Activated naive CD4-positive, alpha-beta T cell treated with anti-CD3 and anti-CD28 coated beads, Interleukin-2, amount 10 ng/mL, durations not matched to agents 7 days and 5 days (primary cell): ENCODE data around the gene EVA1C.

ENCODE experiments used
- CTCF ChIA-PET: fragments of 350-600 bp; sonication (Branson Sonifier 250); formaldehyde crosslinking; loops from one replicate; lab custom pipeline; 2021; ENCODE audit warnings: antibody characterized with exemption; lab: Charles Lee
- DNase-seq: peaks from one replicate; pipeline ENCODE4 v3.0.0-alpha.2; 2020
- H3K27ac Mint-ChIP-seq: one replicate; pipeline ENCODE4 v1.8.0; 2021; ENCODE audit warnings: mild to moderate bottlenecking, moderate library complexity, mixed read lengths
- H3K27me3 Mint-ChIP-seq: one replicate; pipeline ENCODE4 v1.8.0; 2021; ENCODE audit warnings: mild to moderate bottlenecking, mixed read lengths
- H3K36me3 Mint-ChIP-seq: one replicate; pipeline ENCODE4 v1.8.0; 2021; ENCODE audit warnings: mixed read lengths
- H3K4me1 Mint-ChIP-seq: one replicate; pipeline ENCODE4 v1.8.0; 2021; ENCODE audit warnings: mixed read lengths
- H3K4me3 Mint-ChIP-seq: one replicate; pipeline ENCODE4 v1.8.0; 2021; ENCODE audit warnings: mild to moderate bottlenecking, moderate library complexity, mixed read lengths
- H3K9me3 Mint-ChIP-seq: one replicate; pipeline ENCODE4 v1.8.0; 2021; ENCODE audit warnings: mixed read lengths

Gene EVA1C

DNA sequence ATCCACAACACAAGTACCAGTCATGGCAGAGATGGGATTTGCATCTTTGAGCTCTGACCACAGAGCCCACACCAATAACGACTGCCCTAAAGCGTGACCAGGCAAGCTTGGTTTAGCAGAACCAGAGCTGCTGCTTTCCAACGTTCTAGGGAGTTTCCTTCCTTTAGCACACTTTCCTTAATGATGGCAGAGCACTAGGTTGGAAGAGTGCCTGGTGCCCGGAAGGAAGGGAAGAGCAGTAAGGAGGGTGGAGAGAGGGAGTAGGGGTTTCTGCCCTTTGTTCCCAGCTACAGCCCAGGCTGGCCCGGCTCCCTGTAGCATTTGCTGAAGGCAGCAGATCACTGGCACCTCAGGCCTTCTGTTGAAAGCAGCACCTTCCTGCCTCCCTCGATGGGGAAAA lies 6.1 kb upstream of the EVA1C start:
- no peaks in the 10 kb centered on the region for H3K36me3 Mint-ChIP-seq
- peaks cover 8% of the 10 kb centered on the region for H3K4me1 Mint-ChIP-seq
- no peak overlapping the region for H3K4me3 Mint-ChIP-seq
- no peak for DNase-seq
- H3K27me3 Mint-ChIP-seq = peaks cover 13% of the 10 kb centered on the region
- CTCF ChIA-PET = interaction anchor here (6.5 to 8.3 kb wide), 2 partner anchors 163 to 193 kb away, joined by 56 to 95 read pairs; no protein-coding TSS in a partner anchor
- no peak overlapping the region for H3K27ac Mint-ChIP-seq
- no peaks in the 10 kb centered on the region for H3K9me3 Mint-ChIP-seq

- Mint-ChIP-seq H3K4me3 (no peak overlapping the region), H3K36me3 (no peaks in the 10 kb centered on the region), H3K27me3 (peaks cover 22% of the 10 kb centered on the region), H3K4me1 (peaks cover 25% of the 10 kb centered on the region), H3K27ac (no peak overlapping the region), H3K9me3 (no peaks in the 10 kb centered on the region)
- CTCF ChIA-PET = interaction anchor here (0.9 to 2.9 kb wide), 2 partner anchors 160 to 191 kb away, joined by 4 to 11 read pairs; no protein-coding TSS in a partner anchor
- DNase-seq = no peak
Measured at GRCh38 chr21:32410291-32410690, 2.2 kb upstream of the EVA1C start.

DNA sequence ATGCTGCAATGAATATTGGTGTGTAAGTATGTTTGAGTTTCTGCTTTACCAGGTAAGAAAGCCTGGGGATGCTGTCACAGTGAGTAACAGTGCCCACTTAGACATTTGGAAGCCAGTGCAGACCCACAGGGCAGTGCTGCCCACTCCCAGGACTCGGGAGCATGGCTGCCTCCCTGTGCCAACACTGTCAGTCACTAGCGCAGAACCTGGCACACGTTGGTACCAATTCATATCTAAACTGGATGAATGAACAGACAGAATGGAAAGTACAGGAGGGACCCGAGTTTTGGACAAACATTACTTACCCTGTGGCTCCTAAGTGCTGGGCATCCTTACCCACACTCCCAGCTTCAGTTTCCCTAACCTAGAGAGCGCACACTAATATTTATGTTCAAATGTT lies 1.6 kb upstream of the EVA1C start:
- no peak overlapping the region for H3K27ac Mint-ChIP-seq
- H3K27me3 Mint-ChIP-seq = peaks cover 22% of the 10 kb centered on the region
- no peak for DNase-seq
- H3K36me3 Mint-ChIP-seq = no peaks in the 10 kb centered on the region
- peaks cover 25% of the 10 kb centered on the region for H3K4me1 Mint-ChIP-seq
- CTCF ChIA-PET = interaction anchor here (0.9 to 2.9 kb wide), 2 partner anchors 159 to 190 kb away, joined by 4 to 11 read pairs; no protein-coding TSS in a partner anchor
- H3K4me3 Mint-ChIP-seq = peak overlapping the region; percentile 91
- H3K9me3 Mint-ChIP-seq = no peaks in the 10 kb centered on the region

DNA sequence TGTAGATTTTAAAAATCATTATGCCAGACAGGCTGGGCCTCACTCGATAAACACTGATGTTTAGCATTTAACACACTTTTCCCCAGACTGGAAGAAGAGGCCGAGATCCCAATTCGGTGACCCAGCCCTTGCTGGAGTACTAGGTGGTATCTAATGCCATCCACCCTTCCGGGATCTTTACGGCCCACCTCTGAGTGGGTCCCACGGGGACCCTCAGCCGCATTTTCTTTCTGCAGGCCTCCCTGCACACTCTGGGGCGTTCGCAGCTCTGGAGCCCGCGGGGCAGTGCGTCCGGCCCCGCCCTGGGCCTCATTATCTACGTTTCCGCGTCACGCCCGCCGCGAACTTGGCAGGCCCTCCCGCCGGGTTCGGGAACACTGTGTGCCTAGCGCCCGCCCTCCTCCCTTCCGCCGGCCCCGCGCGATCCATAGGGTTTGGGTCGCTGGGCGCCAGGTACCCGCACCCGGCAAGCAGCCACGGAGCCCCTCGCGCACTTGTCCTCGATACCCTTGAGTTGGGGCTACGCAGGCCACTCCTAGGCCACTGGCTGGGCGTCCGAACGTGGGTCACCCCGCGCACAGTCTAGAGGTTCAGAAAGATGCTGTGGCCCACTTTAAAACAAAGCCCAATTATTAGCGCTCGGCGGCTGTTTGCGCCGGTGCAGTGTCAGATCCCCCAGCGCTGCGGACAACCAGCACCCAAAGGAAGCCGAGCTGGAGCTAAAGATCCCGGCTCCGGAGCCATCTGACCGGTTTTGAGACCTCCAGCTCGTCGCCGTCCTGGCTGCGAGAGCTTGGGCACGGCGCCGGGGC lies 950 bp upstream of the EVA1C start:
- Mint-ChIP-seq H3K27me3 (peaks cover 22% of the 10 kb centered on the region), H3K4me1 (peaks cover 25% of the 10 kb centered on the region), H3K27ac (peak overlapping the region; percentile 78), H3K9me3 (no peaks in the 10 kb centered on the region), H3K36me3 (no peaks in the 10 kb centered on the region), H3K4me3 (peak overlapping the region; percentile 91)
- CTCF ChIA-PET = interaction anchor here (0.7 to 2.9 kb wide), 2 partner anchors 11 to 158 kb away, joined by 3 to 11 read pairs; no protein-coding TSS in a partner anchor
- peak; percentile 76 for DNase-seq

GRCh38 chr21:32413015-32413504 lies 554 bp downstream of the EVA1C start:
- H3K36me3 Mint-ChIP-seq = no peaks in the 10 kb centered on the region
- no peaks in the 10 kb centered on the region for H3K9me3 Mint-ChIP-seq
- peaks cover 25% of the 10 kb centered on the region for H3K4me1 Mint-ChIP-seq
- CTCF ChIA-PET = interaction anchor here (2.4 kb wide), 1 partner anchor 156 kb away, joined by 12 read pairs; no protein-coding TSS in a partner anchor
- peak overlapping the region; percentile 62 for H3K27ac Mint-ChIP-seq
- peak overlapping the region; percentile 81 for H3K4me3 Mint-ChIP-seq
- no peak for DNase-seq
- H3K27me3 Mint-ChIP-seq = peaks cover 26% of the 10 kb centered on the region

- Mint-ChIP-seq H3K4me3 (peak overlapping the region; percentile 81), H3K27ac (no peak overlapping the region), H3K9me3 (no peaks in the 10 kb centered on the region), H3K36me3 (no peaks in the 10 kb centered on the region), H3K27me3 (peaks cover 26% of the 10 kb centered on the region), H3K4me1 (peaks cover 25% of the 10 kb centered on the region)
- no peak for DNase-seq
- CTCF ChIA-PET = interaction anchor here (1.0 to 2.4 kb wide), 2 partner anchors 13 to 155 kb away, joined by 3 to 12 read pairs; no protein-coding TSS in a partner anchor
Measured at GRCh38 chr21:32413697-32414578, 1.4 kb downstream of the EVA1C start.

DNA sequence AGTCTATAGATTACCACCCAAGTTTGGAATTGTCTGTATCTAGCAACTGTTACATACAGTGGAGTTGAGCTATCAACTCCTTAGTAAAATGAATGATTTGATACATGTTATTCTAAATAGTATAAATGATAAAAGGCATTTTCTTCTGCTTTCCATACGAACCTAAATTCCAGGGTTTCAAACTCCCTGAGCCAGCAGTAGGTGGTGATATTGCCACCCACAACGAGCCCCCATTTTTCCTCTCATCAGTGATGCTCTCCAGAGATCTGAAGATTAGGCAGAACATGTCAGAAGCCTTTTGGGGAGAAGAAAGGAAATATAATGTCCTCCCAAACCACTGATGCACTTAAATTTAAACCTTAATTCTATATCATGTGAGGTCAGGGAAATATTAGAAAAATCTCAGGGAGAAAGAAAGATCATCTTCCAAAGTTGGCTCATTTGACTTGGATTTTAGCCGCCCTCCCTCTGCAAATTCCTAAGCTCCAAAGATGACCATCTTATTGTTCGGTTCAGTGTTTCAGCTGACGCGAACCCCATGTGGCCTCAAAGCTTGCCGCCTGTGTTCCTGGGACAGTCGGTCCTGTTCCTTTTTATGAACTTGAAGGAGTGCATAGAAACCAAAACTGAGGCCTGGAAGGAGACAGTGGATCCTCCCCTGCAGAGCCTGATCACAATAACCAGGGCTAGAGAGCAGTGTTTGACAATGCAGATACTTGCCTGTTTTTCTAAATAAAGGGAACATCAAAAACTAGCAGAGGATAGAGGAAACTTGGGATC lies 2.3 kb downstream of the EVA1C start:
- no peak overlapping the region for H3K4me3 Mint-ChIP-seq
- H3K27me3 Mint-ChIP-seq = peaks cover 24% of the 10 kb centered on the region
- CTCF ChIA-PET = interaction anchor here (1.0 to 2.4 kb wide), 3 partner anchors 12 to 186 kb away, joined by 3 to 12 read pairs (median 6); no protein-coding TSS in a partner anchor
- no peaks in the 10 kb centered on the region for H3K9me3 Mint-ChIP-seq
- peaks cover 25% of the 10 kb centered on the region for H3K4me1 Mint-ChIP-seq
- no peak for DNase-seq
- H3K36me3 Mint-ChIP-seq = no peaks in the 10 kb centered on the region
- H3K27ac Mint-ChIP-seq = no peak overlapping the region

GRCh38 chr21:32415451-32416398 lies 3.2 kb downstream of the EVA1C start:
- no peak for DNase-seq
- Mint-ChIP-seq H3K4me1 (peaks cover 24% of the 10 kb centered on the region), H3K9me3 (no peaks in the 10 kb centered on the region), H3K27ac (no peak overlapping the region), H3K4me3 (no peak overlapping the region), H3K27me3 (peaks cover 22% of the 10 kb centered on the region), H3K36me3 (no peaks in the 10 kb centered on the region)
- CTCF ChIA-PET = interaction anchor here (1.4 to 2.4 kb wide), 2 partner anchors 153 to 185 kb away, joined by 6 to 12 read pairs; no protein-coding TSS in a partner anchor

DNA sequence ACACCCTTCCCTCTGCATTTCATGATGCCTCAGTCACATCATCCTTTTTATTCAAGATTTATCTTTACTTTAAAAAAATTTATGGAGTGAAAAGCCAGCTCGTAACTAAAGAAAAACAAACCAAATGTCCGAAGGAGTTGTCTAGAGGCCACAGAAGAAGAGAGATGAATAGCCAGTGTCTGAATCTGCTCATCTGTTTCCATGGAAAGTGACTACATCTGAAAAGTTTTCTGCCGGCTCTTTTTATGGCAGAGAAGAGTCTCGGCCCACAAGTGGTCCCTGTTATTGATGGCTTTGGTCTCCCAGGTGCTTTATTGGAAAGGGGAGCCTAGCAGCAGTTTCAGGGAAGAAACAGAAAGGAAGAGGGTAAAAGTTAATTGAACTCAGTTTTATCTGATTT lies 5.6 kb downstream of the EVA1C start:
- Mint-ChIP-seq H3K36me3 (no peaks in the 10 kb centered on the region), H3K27me3 (peaks cover 11% of the 10 kb centered on the region), H3K9me3 (no peaks in the 10 kb centered on the region), H3K4me3 (no peak overlapping the region), H3K4me1 (peaks cover 9% of the 10 kb centered on the region), H3K27ac (no peak overlapping the region)
- CTCF ChIA-PET = no interaction called here
- DNase-seq = no peak

DNA sequence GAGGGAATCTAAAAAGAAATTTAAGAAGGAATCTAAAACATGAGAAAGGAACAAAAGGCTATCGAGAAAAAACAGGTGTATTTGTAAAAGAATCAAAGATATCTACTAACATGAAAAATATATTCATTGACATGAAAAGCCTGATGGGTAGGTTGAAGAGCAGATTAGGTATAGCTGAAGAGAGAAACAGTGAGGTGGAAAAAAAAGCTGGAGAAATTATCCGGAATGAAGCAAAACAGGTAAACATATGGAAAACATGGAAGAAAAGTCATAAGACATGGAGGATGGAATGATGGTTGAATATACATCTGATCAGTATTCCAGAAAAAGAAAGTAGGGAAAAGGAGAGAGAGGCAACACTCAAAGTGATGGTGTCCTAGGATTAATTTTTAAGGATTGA lies 9.6 kb downstream of the EVA1C start:
- Mint-ChIP-seq H3K36me3 (no peaks in the 10 kb centered on the region), H3K27me3 (peaks cover 3% of the 10 kb centered on the region), H3K27ac (no peak overlapping the region), H3K4me3 (no peak overlapping the region), H3K4me1 (no peaks in the 10 kb centered on the region), H3K9me3 (no peaks in the 10 kb centered on the region)
- CTCF ChIA-PET = interaction anchor here (1.0 to 1.4 kb wide), 2 partner anchors 10 to 146 kb away, joined by 3 read pairs; no protein-coding TSS in a partner anchor
- DNase-seq = no peak

DNA sequence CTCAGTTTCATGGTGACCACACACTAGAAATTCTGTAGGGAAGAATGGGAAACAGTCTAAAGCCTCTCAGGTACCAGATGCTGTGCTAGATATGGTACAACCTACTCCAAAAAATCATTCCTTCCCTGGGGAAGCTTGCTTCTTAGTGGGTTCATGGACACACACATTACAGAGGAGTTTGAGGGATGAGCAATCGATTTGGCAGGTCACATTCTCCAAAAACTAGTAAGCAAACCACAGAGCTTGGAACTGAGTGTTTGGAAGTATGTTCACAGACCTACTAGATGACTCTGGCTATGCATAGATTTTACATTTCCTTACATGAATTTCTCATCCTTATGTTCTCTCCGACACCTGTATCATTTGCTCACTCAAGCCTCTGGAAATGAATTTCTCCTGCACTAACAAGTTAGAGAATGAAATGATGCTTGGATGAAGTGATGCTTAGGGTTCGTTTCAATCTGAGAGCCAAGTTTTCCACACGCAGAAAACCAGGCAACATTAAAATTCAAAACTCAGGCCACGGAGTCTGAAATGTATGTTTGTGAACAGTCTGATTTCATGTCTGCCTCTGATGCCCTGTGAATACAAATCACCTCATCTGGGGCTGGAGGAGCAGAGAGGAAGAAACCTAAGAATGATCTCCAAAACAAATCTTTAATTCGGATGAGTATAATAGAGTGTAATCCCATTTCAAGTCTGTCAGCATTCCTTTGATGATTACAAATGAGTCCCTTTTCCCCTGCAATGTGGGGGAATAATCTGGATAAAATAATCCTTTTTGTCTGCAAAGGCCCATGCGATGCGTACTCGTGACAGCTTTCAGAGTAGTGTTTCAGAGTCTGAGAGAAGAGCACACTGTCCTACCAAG lies 11.0 kb downstream of the EVA1C start:
- CTCF ChIA-PET = no interaction called here
- Mint-ChIP-seq H3K4me3 (no peak overlapping the region), H3K27me3 (no peaks in the 10 kb centered on the region), H3K9me3 (no peaks in the 10 kb centered on the region), H3K4me1 (no peaks in the 10 kb centered on the region), H3K36me3 (no peaks in the 10 kb centered on the region), H3K27ac (no peak overlapping the region)
- no peak for DNase-seq

DNA sequence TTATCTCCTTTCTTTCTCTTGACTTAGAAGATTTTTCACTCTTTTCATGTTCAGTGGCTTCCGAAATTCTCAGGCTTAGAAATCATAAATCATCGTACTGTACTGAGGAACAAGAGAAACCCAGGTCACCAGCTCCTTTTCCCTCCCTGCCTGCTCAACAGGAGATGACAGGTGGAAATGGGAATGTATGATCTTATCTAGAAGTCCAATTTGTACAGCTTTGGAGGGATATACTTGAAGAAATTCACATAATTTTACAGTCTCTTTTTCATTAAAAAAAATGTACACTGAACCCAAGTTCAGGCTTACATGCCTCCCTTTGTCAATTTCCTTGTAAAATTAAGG lies 11.7 kb downstream of the EVA1C start:
- no peaks in the 10 kb centered on the region for H3K4me1 Mint-ChIP-seq
- DNase-seq = no peak
- no peak overlapping the region for H3K27ac Mint-ChIP-seq
- no peaks in the 10 kb centered on the region for H3K27me3 Mint-ChIP-seq
- CTCF ChIA-PET = no interaction called here
- no peaks in the 10 kb centered on the region for H3K9me3 Mint-ChIP-seq
- no peak overlapping the region for H3K4me3 Mint-ChIP-seq
- no peaks in the 10 kb centered on the region for H3K36me3 Mint-ChIP-seq
